HG02763 (cell line): ENCODE measurements around the gene THRA.
"Not testable (repeated sequence)": the region's sequence is repeated elsewhere in the genome, so short reads cannot be mapped to it uniquely, and the experiment has no call there.

Experiments
- ATAC-seq: cut with Tn5 transposase; IDR thresholded peaks from one replicate; pipeline ENCODE4 v1.9.1; 2021; ENCODE audit warnings: mild to moderate bottlenecking, moderate library complexity; ENCODE audit not compliant: unreplicated experiment

The THRA gene

DNA sequence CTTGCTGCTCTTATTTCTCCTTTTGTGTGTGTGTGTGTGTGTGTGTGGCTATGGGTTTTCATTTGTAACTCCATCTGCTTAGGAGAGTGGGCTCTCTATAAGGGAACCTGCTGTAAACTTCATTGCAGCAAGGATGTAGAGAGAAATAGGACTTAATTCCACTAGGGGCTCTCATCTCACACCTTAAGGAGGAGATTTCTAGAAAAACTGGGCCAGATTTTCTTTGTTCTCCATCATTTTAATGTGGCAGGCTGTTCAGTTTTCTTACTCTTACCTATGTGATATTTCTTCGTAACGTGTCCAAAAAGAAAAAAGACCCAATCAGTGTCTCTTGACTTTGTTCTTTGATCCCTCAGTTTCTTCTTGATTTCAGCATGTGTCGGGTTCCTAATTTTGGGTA lies 73.1 kb downstream of the THRA start:
- ATAC-seq, result no peak

- ATAC-seq, result peak; percentile 7
These were observed 76.8 kb downstream of the THRA start for GRCh38 chr17:40139566-40140058.

GRCh38 chr17:40143166-40143565 lies 80.4 kb downstream of the THRA start:
- not testable (repeated sequence) for ATAC-seq
